OCI-LY1 (cell line): ENCODE data around the gene MSH3.

Source experiments
- H2AFZ ChIP-seq: fragments of 200-600 bp; sonication (generic), shearing (Covaris generic); 2 replicates; pipeline ENCODE4 v1.6.0; 2014; ENCODE audit warnings: antibody characterized with exemption, mild to moderate bottlenecking, low read length
- H3F3A ChIP-seq: fragments of 200-600 bp; sonication (generic), shearing (Covaris generic); 2 replicates; pipeline ENCODE4 v1.6.0; 2014; ENCODE audit warnings: mild to moderate bottlenecking, antibody characterized with exemption, low read length, moderate library complexity; ENCODE audit not compliant: insufficient read depth
- H3K27ac ChIP-seq: fragments of 200-600 bp; sonication (generic); 2 replicates; pipeline ENCODE4 v1.5.1; 2014; ENCODE audit warnings: low read length, mixed run types, mild to moderate bottlenecking, low read depth; ENCODE audit not compliant: poor library complexity, severe bottlenecking
- H3K27me3 ChIP-seq: fragments of 200-600 bp; sonication (generic); 2 replicates; pipeline ENCODE4 v1.6.0; 2014; ENCODE audit warnings: antibody characterized with exemption, mild to moderate bottlenecking, low read length, moderate library complexity; ENCODE audit not compliant: insufficient read depth
- H3K36me3 ChIP-seq: fragments of 200-600 bp; sonication (generic); 2 replicates; pipeline ENCODE4 v1.6.1; 2014; ENCODE audit warnings: mild to moderate bottlenecking, antibody characterized with exemption, low read length, moderate library complexity, mixed read lengths; ENCODE audit not compliant: insufficient read depth
- H3K4me1 ChIP-seq: fragments of 200-600 bp; sonication (generic); 2 replicates; pipeline ENCODE4 v1.5.1; 2014; ENCODE audit warnings: mild to moderate bottlenecking, low read length, moderate library complexity; ENCODE audit not compliant: insufficient read depth, severe bottlenecking
- H3K4me2 ChIP-seq: fragments of 200-600 bp; sonication (generic), shearing (Covaris generic); 2 replicates; pipeline ENCODE4 v1.6.1; 2014; ENCODE audit warnings: low read length
- H3K4me3 ChIP-seq: fragments of 200-600 bp; sonication (generic); 2 replicates; pipeline ENCODE4 v1.5.1; 2014; ENCODE audit warnings: low read length, low read depth, mild to moderate bottlenecking, mixed read lengths; ENCODE audit not compliant: poor library complexity, severe bottlenecking
- H3K79me2 ChIP-seq: fragments of 200-600 bp; shearing (Covaris generic); 2 replicates; pipeline ENCODE4 v1.6.1; 2016; ENCODE audit warnings: mixed run types, low read length, mixed read lengths; ENCODE audit not compliant: insufficient read depth
- H3K9ac ChIP-seq: fragments of 200-600 bp; sonication (generic), shearing (Covaris generic); 2 replicates; pipeline ENCODE4 v1.6.1; 2014; ENCODE audit warnings: mild to moderate bottlenecking, low read length, mixed read lengths
- H3K9me2 ChIP-seq: fragments of 200-600 bp; sonication (generic), shearing (Covaris generic); 2 replicates; pipeline ENCODE4 v1.6.1; 2014; ENCODE audit warnings: low read depth, mild to moderate bottlenecking, low read length, mixed read lengths
- H3K9me3 ChIP-seq: fragments of 200-600 bp; shearing (Covaris generic); 2 replicates; pipeline ENCODE4 v1.6.1; 2014; ENCODE audit warnings: low read length, mixed read lengths
- H4K20me1 ChIP-seq: fragments of 200-600 bp; sonication (generic), shearing (Covaris generic); 2 replicates; pipeline ENCODE4 v1.6.0; 2016; ENCODE audit warnings: mild to moderate bottlenecking, low read length; ENCODE audit not compliant: insufficient read depth
- EZH2 ChIP-seq: fragments of 200-600 bp; sonication (generic), shearing (Covaris generic); IDR thresholded peaks from 2 replicates; pipeline ENCODE4 v1.8.0; 2017; ENCODE audit warnings: borderline replicate concordance, mixed run types, mild to moderate bottlenecking, antibody characterized with exemption, low read length, moderate library complexity, mixed read lengths
- TF ChIP-seq, protein P1 (sequence below): fragments of 200-600 bp; sonication (generic), shearing (Covaris generic); IDR thresholded peaks from 2 replicates; pipeline ENCODE4 v1.5.1; 2017; ENCODE audit warnings: mild to moderate bottlenecking, antibody characterized with exemption, low read length, moderate library complexity, mixed read lengths

Gene MSH3

DNA sequence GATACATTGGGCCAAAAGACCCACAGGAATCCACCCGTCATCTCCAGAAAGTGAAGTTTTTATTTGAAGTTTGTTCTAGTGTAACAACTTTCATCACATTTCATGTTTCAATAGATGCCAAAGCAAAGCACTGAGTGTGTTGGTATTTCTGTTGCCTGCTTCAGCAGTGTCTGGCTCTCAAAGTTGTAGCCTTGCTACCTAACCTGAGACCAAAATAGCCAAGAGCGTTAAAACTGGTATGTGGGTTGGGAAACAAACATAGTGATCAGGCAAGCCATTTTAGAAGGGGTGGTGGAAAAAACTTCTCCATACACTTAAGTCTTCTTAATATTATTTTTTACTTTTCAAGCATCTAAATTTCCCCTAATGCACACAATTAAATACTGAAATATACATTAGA is 150.6 kb downstream of the MSH3 start:
- no peak overlapping the region for H3K27ac ChIP-seq
- no peak overlapping the region for H2AFZ ChIP-seq
- no peaks in the 10 kb centered on the region; the same call in none of the 2 replicates for H3K36me3 ChIP-seq
- no peaks in the 10 kb centered on the region for H3K4me1 ChIP-seq
- no peaks in the 10 kb centered on the region for H3K9me2 ChIP-seq
- no peak for TF ChIP-seq EZH2
- TF ChIP-seq, protein P1, sequence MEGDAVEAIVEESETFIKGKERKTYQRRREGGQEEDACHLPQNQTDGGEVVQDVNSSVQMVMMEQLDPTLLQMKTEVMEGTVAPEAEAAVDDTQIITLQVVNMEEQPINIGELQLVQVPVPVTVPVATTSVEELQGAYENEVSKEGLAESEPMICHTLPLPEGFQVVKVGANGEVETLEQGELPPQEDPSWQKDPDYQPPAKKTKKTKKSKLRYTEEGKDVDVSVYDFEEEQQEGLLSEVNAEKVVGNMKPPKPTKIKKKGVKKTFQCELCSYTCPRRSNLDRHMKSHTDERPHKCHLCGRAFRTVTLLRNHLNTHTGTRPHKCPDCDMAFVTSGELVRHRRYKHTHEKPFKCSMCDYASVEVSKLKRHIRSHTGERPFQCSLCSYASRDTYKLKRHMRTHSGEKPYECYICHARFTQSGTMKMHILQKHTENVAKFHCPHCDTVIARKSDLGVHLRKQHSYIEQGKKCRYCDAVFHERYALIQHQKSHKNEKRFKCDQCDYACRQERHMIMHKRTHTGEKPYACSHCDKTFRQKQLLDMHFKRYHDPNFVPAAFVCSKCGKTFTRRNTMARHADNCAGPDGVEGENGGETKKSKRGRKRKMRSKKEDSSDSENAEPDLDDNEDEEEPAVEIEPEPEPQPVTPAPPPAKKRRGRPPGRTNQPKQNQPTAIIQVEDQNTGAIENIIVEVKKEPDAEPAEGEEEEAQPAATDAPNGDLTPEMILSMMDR = no peak
- no peak overlapping the region for H3K4me3 ChIP-seq
- no peaks in the 10 kb centered on the region for H3K9me3 ChIP-seq
- no peaks in the 10 kb centered on the region for H4K20me1 ChIP-seq
- no peak overlapping the region for H3K4me2 ChIP-seq
- H3K79me2 ChIP-seq = no peaks in the 10 kb centered on the region
- no peaks in the 10 kb centered on the region for H3K27me3 ChIP-seq
- no peaks in the 10 kb centered on the region for H3F3A ChIP-seq
- H3K9ac ChIP-seq = no peak overlapping the region

DNA sequence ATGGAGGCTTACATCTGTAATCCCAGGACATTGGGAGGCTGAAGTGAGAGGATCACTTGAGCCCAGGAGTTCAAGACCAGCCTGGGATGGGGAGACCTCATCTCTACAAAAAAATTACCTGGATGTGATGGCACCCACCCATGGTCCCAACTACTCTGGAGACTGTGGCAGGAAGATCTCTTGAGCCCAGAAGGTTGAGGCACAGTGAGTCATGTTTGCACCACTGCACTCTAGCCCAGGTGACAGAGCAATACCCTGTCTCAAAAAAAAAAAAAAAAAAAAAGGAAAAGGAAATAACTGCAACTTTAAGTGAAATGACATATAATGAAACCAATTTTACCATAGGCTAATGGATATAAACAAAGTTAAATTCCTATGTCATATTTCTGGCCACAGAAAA is 152.5 kb downstream of the MSH3 start:
- H3F3A ChIP-seq = no peaks in the 10 kb centered on the region
- H3K27ac ChIP-seq = no peak overlapping the region
- H4K20me1 ChIP-seq = no peaks in the 10 kb centered on the region
- no peak for TF ChIP-seq EZH2
- TF ChIP-seq, protein P1 = no peak
- no peak overlapping the region for H3K4me3 ChIP-seq
- no peak overlapping the region for H2AFZ ChIP-seq
- no peaks in the 10 kb centered on the region for H3K4me1 ChIP-seq
- no peaks in the 10 kb centered on the region for H3K79me2 ChIP-seq
- H3K9ac ChIP-seq = no peak overlapping the region
- no peaks in the 10 kb centered on the region; the same call in 1 of the 2 replicates for H3K36me3 ChIP-seq
- no peaks in the 10 kb centered on the region for H3K9me3 ChIP-seq
- no peaks in the 10 kb centered on the region; the same call in 1 of the 2 replicates for H3K9me2 ChIP-seq
- no peak overlapping the region for H3K4me2 ChIP-seq
- no peaks in the 10 kb centered on the region for H3K27me3 ChIP-seq

- Histone ChIP-seq H2AFZ (no peak overlapping the region), H3K9me2 (no peaks in the 10 kb centered on the region; the same call in 1 of the 2 replicates), H3K4me1 (no peaks in the 10 kb centered on the region), H3F3A (no peaks in the 10 kb centered on the region), H3K36me3 (peaks cover 3% of the 10 kb centered on the region; the same call in 1 of the 2 replicates), H3K9me3 (no peaks in the 10 kb centered on the region), H3K79me2 (no peaks in the 10 kb centered on the region), H3K4me2 (no peak overlapping the region), H4K20me1 (no peaks in the 10 kb centered on the region), H3K27ac (no peak overlapping the region), H3K4me3 (no peak overlapping the region), H3K9ac (no peak overlapping the region), H3K27me3 (no peaks in the 10 kb centered on the region)
- TF ChIP-seq, protein P1 = no peak
- TF ChIP-seq EZH2 = no peak
These were observed 155.0 kb downstream of the MSH3 start for GRCh38 chr5:80809451-80809850.
